LNCaP clone FGC (cell line): Measurements from ENCODE around the gene OGDHL.
A peak's percentile ranks its signal among the peaks of the same experiment; 100 is the strongest.

Experiments used
- DNase-seq: peaks from one replicate; pipeline ENCODE4 v3.0.0-alpha.2; 2011; ENCODE audit warnings: low read depth
- H3K4me3 ChIP-seq: 2 replicates; pipeline ENCODE4 v1.5.1; 2011; ENCODE audit warnings: mild to moderate bottlenecking, low read depth, low read length, control low read depth
- TF ChIP-seq, protein P1 (sequence below): IDR thresholded peaks from 2 replicates; pipeline ENCODE4 v1.5.1; 2012; ENCODE audit warnings: mild to moderate bottlenecking; ENCODE audit not compliant: control insufficient read depth, insufficient read depth; ENCODE audit errors: extremely low read depth

OGDHL gene

DNA sequence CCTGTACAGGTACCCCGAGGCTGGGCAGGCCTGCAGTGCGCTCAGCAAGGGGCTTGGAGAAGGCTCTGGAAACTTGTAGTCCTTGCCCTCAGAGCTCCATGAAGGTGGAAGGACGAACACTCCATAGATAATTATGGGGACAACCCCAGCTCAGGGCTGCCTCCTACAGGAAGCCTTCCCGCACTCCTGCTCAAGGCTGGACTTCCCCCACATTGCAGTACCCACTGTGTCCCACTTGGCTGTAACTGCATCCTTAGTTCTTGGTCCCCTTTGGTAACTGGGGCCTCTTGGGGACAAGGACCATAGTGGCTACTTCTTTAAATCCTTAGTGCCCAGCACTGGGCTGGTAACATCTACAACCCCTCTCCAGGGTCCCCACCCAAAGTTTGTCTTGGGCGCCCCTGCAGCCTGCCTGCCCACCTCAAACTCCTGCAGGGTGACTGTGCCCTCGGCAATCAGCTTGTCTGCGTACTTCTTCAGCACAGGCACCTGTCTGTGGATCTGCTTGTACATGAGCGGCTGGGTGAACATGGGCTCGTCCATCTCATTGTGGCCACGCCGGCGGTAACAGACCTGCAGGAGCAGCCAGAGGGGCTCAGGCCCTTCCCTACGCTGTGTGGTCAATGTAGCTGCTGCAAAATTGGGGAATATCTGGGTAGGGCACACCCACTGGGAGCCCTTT, 17.1 kb downstream of the OGDHL start:
- no peak for DNase-seq
- TF ChIP-seq, protein P1, sequence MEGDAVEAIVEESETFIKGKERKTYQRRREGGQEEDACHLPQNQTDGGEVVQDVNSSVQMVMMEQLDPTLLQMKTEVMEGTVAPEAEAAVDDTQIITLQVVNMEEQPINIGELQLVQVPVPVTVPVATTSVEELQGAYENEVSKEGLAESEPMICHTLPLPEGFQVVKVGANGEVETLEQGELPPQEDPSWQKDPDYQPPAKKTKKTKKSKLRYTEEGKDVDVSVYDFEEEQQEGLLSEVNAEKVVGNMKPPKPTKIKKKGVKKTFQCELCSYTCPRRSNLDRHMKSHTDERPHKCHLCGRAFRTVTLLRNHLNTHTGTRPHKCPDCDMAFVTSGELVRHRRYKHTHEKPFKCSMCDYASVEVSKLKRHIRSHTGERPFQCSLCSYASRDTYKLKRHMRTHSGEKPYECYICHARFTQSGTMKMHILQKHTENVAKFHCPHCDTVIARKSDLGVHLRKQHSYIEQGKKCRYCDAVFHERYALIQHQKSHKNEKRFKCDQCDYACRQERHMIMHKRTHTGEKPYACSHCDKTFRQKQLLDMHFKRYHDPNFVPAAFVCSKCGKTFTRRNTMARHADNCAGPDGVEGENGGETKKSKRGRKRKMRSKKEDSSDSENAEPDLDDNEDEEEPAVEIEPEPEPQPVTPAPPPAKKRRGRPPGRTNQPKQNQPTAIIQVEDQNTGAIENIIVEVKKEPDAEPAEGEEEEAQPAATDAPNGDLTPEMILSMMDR = 0 out of 2 replicates have a peak, but pooled peaks have one; percentile 9
- no peak overlapping the region for H3K4me3 ChIP-seq

DNA sequence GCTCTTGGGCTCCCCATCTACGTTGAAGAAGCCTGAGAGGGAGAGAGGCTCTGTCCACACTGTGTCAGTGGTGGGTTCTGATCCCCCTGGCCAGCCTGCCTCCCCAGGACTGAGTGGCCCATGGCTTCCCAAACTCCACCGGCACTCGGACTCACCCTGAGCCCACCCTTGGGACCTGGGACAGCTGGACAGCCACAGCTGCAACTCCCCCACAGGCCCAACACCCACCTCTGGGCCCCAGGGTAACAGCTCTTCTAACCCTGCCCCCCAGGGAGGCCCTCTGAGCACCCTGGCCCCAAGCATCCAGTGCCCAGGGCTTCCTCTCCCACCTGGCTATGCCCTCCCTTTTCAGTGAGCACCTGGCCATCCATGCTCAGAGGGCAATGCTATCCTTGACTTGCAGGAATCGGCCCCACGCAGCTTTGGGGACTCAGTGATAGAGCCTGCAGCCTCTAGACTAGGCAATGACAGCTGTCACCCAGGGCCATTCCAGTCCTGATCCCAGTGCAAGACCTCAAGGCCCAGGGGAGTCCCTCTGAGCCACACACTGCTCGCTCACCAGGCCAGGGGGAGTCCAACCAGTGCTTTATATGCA, 17.9 kb downstream of the OGDHL start:
- no peak overlapping the region for H3K4me3 ChIP-seq
- TF ChIP-seq, protein P1 = no peak
- no peak for DNase-seq

DNA sequence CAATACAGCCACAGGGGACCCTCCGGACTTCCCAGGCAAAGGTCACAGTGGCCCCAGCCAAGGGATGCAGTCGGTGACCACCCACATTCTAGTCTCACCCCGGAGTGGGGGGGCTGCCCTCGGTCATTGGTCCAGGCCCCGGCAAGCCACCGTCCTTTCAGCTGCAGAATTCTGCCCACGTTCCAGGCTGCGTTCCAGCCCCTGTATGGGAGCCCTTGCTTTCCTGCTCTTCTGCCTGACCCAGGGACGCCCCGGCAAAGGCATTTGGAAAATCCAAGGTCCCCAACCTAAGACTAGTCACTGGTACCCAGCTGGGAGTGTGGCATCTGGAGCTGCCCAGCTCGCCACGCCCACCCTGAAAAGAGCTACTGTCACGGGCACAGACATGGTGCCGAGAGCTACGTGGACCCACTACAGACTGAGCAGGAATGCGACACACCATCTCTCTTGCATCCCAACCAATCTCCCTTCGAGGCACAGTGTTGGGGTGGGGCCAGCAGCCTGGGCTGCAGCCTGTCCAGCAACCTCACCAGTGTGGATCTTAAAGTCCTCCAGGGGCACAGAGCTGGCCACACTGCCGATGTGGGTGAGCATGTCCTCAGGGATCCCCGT, 18.6 kb downstream of the OGDHL start:
- no peak for DNase-seq

DNA sequence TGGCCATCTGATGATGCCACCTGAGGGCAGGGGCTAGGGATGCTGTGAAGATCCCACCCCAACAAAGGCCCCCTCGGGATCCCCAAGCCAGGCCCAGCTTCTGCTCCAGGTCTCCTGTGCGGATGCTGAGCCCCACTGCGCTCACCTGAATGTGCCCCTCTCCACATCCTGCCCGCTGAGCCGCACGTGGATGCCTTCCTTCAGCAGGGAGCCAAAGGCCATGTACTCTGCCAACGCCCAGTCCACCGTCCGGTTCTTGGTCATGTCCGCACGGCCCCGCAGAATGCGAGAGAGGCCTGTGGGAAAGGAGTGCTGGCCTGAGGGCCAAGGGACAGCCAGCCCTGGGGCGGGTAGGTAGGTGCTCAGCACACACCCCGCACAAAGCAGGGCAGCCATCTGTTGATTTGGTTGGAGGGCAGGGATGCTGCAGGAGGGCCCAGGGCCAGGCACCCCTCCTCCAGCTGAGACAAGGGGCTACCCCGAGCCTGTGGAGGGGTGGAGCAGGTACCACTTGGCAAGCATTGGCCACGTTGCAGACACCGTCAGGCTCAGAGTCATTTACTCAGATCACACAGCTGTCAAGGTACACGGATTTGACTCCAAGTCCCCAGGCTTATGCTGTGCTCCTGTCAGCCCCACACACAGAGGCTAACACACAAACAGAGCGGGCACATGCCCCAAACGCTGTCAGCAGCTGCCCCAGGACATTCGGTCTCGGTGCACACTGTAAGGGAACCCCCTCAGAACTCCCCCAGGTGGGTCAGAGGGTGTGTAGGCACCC, 19.2 kb downstream of the OGDHL start:
- H3K4me3 ChIP-seq = no peak overlapping the region
- TF ChIP-seq, protein P1 = no peak
- DNase-seq = no peak

More for the DNA sequence above, 18.6 kb downstream of the OGDHL start:
- H3K4me3 ChIP-seq = no peak overlapping the region
- TF ChIP-seq, protein P1 = no peak

DNA sequence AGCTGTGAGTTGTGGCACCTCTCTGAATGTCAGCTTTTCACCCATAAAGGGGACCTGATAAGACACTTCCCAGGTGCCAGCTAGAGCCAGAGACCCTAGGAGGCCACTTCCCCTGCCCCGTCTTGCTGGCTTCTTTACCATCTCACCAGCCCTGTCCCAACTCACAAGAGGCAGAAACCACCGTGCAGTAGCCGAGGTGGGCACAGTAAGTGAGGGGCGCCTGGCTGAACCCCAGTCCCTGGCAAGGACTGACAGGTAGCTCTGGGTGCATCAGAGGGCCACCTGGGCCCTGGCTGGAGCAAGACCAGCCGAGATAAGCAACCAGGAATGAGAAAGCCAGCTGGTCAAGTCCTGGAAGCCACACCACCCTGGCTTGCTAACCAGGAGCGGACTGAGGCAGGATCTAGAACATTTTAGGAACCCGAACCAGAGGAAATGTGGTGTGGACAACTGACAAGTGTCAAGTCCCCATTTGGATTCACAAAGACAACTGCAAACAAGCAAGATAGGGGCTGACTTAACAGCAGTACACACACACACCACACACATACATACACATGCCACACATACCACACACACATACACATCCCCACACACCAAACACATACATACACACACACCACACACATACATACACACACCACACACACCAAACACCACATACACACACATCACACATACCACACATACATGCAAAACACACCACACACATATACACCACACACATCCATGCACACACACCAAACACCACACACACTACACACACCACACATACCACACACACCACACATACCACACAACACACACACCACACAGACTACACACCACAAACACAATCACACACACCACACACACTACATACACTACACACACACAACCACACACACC, 20.8 kb downstream of the OGDHL start:
- DNase-seq = no peak
- no peak overlapping the region for H3K4me3 ChIP-seq
- TF ChIP-seq, protein P1 = no peak
